K562 (cell line): ENCODE measurements around the gene SERPIND1. TPM values are rescaled to one million over a fixed set of nuclear protein-coding genes. Genes with fewer than 3 reads are reported as not detected.

Source experiments
- ARID1B ChIP-seq: fragments of 450-650 bp; IDR thresholded peaks from 2 replicates; pipeline ENCODE4 v1.6.1; 2016; ENCODE audit warnings: antibody characterized with exemption, mild to moderate bottlenecking, inconsistent platforms
- DIDO1 ChIP-seq: fragments of 450-650 bp; IDR thresholded peaks from 2 replicates; pipeline ENCODE4 v1.6.1; 2016; ENCODE audit warnings: low read depth, missing biosample characterization, missing genetic modification characterization
- EP400 ChIP-seq: fragments of 450-650 bp; IDR thresholded peaks from 2 replicates; pipeline ENCODE4 v1.6.1; 2017; ENCODE audit warnings: antibody characterized with exemption, mild to moderate bottlenecking, moderate library complexity
- HIVEP1 ChIP-seq: fragments of 250-450 bp; sonication (Bioruptor Pico); IDR thresholded peaks from 2 replicates; pipeline ENCODE4 v1.4.0; 2020; ENCODE audit warnings: mild to moderate bottlenecking
- JUN ChIP-seq, 2 experiments: sonication (generic) in 1 of 2; formaldehyde crosslinking in 1 of 2; IDR thresholded peaks; 2 replicates each; pipeline versions ENCODE4 v1.6.1 to v1.8.0; 2012 to 2022; ENCODE audit warnings: borderline replicate concordance in 2 of 2, mild to moderate bottlenecking in 2 of 2, improper control_type of control experiment in 1 of 2, low read depth in 1 of 2, low read length in 1 of 2, missing genetic modification reagents in 1 of 2
- MCM3 ChIP-seq: fragments of 450-650 bp; IDR thresholded peaks from 2 replicates; pipeline ENCODE4 v1.6.1; 2016
- MTF1 ChIP-seq: fragments of 250-450 bp; sonication (Bioruptor Pico); IDR thresholded peaks from 2 replicates; pipeline ENCODE4 v1.9.0; 2021; ENCODE audit warnings: moderate library complexity, mild to moderate bottlenecking, inconsistent platforms, borderline replicate concordance
- NCOA1 ChIP-seq: fragments of 450-650 bp; IDR thresholded peaks from 2 replicates; pipeline ENCODE4 v1.6.1; 2016; ENCODE audit warnings: low read depth
- NRF1 ChIP-seq, 2 experiments: fragments of 450-650 bp; IDR thresholded peaks in 1 of 2; conservative IDR thresholded peaks in 1 of 2; 2 replicates each; pipeline ENCODE4 v1.6.1; 2014; ENCODE audit warnings: mild to moderate bottlenecking in 2 of 2
- POLR2G ChIP-seq: fragments of 200-400 bp; formaldehyde crosslinking; IDR thresholded peaks from 2 replicates; pipeline ENCODE4 v1.6.1; 2017; ENCODE audit warnings: low read depth, mild to moderate bottlenecking, antibody characterized with exemption, low read length, moderate library complexity
- SP2 ChIP-seq: IDR thresholded peaks from 2 replicates; pipeline ENCODE4 v1.6.1; 2011; ENCODE audit warnings: mild to moderate bottlenecking, low read depth, low read length, moderate library complexity; ENCODE audit not compliant: poor library complexity, severe bottlenecking; ENCODE audit errors: extremely low read depth
- ZBTB2 ChIP-seq: fragments of 450-650 bp; IDR thresholded peaks from 2 replicates; pipeline ENCODE4 v1.6.1; 2016; ENCODE audit warnings: antibody characterized with exemption
- ZC3H4 ChIP-seq: sonication (generic); formaldehyde crosslinking; IDR thresholded peaks from 2 replicates; pipeline ENCODE4 v1.9.0; 2021; ENCODE audit warnings: missing genetic modification reagents, borderline replicate concordance
- ZNF184 ChIP-seq: sonication (generic); formaldehyde crosslinking; IDR thresholded peaks from 2 replicates; pipeline ENCODE4 v1.5.0; 2020; ENCODE audit warnings: missing genetic modification reagents
- ZNF224 ChIP-seq: sonication (generic); formaldehyde crosslinking; IDR thresholded peaks from 2 replicates; pipeline ENCODE4 v1.8.0; 2022; ENCODE audit warnings: mild to moderate bottlenecking, missing genetic modification reagents
- ZNF263 ChIP-seq: sonication (generic); formaldehyde crosslinking; IDR thresholded peaks from 2 replicates; pipeline ENCODE4 v1.8.0; 2022; ENCODE audit warnings: mild to moderate bottlenecking, missing genetic modification reagents, borderline replicate concordance
- ZNF277 ChIP-seq: fragments of 250-450 bp; sonication (Bioruptor Pico); IDR thresholded peaks from 2 replicates; pipeline ENCODE4 v1.8.0; 2022; ENCODE audit warnings: inconsistent platforms, mild to moderate bottlenecking, moderate library complexity, borderline replicate concordance
- ZNF644 ChIP-seq: fragments of 200-800 bp; sonication (Bioruptor generic); IDR thresholded peaks from 2 replicates; pipeline ENCODE4 v1.6.1; 2016; ENCODE audit warnings: low read depth, missing genetic modification characterization, missing compliant biosample characterization
- polyA plus RNA-seq, 8 experiments: library from polyadenylated mRNA; depleted of rRNA in 4 of 8; stranded (reverse) in 5 of 8; unstranded in 3 of 8; fragments of >200 nt; fragmentation: Nextera tagmentation in 2 of 8; fragmentation: Illumina TruSeq in 1 of 8; extraction: Ambion mirVana in 2 of 8; extraction: Trizol in 1 of 8; gene quantifications; 2 replicates each; pipeline versions ENCODE4 v1.2.1 to v1.2.3, GENCODE V29; 2011 to 2014; ENCODE audit warnings: inconsistent platforms in 1 of 8, missing spikeins in 1 of 8
- total RNA-seq, 7 experiments: library from RNA; depleted of rRNA in 6 of 7; stranded (reverse); fragments of >200 nt in 6 of 7; fragmentation: Illumina TruSeq in 2 of 7; extraction: Trizol in 2 of 7; gene quantifications; 2 replicates each; pipeline versions ENCODE4 v1.2.1 to v1.2.3, GENCODE V29; 2011 to 2021; ENCODE audit warnings: low replicate concordance in 1 of 7
- TF ChIP-seq, protein P1 (sequence below): fragments of 200-800 bp; sonication (Bioruptor generic); IDR thresholded peaks from 2 replicates; pipeline ENCODE4 v1.6.1; 2017; ENCODE audit warnings: missing genetic modification characterization, missing compliant biosample characterization
- TF ChIP-seq, protein P2 (sequence below): fragments of 450-650 bp; IDR thresholded peaks from 2 replicates; pipeline ENCODE4 v1.6.1; 2018; ENCODE audit warnings: mild to moderate bottlenecking, low read depth; ENCODE audit not compliant: partially characterized antibody
- TF ChIP-seq, protein P3 (sequence below): sonication (generic); formaldehyde crosslinking; IDR thresholded peaks from 2 replicates; pipeline ENCODE4 v1.9.0; 2022; ENCODE audit warnings: mild to moderate bottlenecking, missing genetic modification reagents

Gene SERPIND1
- total and polyA plus RNA-seq, 9 of the 15 experiments (the other 6 are each of a cell fraction or from before 2014, with no cell fraction given) = 0.04 to 0.11 (median 0.09) TPM; not detected in 6

- TF ChIP-seq, protein P1, sequence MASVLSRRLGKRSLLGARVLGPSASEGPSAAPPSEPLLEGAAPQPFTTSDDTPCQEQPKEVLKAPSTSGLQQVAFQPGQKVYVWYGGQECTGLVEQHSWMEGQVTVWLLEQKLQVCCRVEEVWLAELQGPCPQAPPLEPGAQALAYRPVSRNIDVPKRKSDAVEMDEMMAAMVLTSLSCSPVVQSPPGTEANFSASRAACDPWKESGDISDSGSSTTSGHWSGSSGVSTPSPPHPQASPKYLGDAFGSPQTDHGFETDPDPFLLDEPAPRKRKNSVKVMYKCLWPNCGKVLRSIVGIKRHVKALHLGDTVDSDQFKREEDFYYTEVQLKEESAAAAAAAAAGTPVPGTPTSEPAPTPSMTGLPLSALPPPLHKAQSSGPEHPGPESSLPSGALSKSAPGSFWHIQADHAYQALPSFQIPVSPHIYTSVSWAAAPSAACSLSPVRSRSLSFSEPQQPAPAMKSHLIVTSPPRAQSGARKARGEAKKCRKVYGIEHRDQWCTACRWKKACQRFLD (CRISPR knock-in tag) = no peak
- TF ChIP-seq JUN (IDR thresholded peaks at IDR 0.05; ENCODE audit: borderline replicate concordance, low read depth, low read length) (no peak), JUN (CRISPR knock-in tag; IDR thresholded peaks at IDR 0.05; ENCODE audit: borderline replicate concordance) (0 out of 2 replicates have a peak, but pooled peaks have one; percentile 20), NRF1 (conservative IDR thresholded peaks at IDR 0.05 in 1 of 2, IDR thresholded peaks at IDR 0.05 in 1 of 2) (no peak), MCM3 (no peak), ZNF263 (CRISPR knock-in tag) (no peak), NCOA1 (no peak), ZNF644 (tag) (no peak), DIDO1 (tag) (no peak), ZNF224 (CRISPR knock-in tag) (no peak), MTF1 (CRISPR knock-in tag) (no peak), ARID1B (no peak), HIVEP1 (CRISPR knock-in tag) (peak; percentile 33; the same call in 1 of the 2 replicates), ZC3H4 (CRISPR knock-in tag) (peak; percentile 55; the same call in 1 of the 2 replicates), EP400 (no peak), ZNF184 (CRISPR knock-in tag) (no peak), POLR2G (peak; percentile 31; the same call in 1 of the 2 replicates), SP2 (no peak), ZNF277 (CRISPR knock-in tag) (0 out of 2 replicates have a peak, but pooled peaks have one; percentile 14), ZBTB2 (no peak)
- TF ChIP-seq, protein P2, sequence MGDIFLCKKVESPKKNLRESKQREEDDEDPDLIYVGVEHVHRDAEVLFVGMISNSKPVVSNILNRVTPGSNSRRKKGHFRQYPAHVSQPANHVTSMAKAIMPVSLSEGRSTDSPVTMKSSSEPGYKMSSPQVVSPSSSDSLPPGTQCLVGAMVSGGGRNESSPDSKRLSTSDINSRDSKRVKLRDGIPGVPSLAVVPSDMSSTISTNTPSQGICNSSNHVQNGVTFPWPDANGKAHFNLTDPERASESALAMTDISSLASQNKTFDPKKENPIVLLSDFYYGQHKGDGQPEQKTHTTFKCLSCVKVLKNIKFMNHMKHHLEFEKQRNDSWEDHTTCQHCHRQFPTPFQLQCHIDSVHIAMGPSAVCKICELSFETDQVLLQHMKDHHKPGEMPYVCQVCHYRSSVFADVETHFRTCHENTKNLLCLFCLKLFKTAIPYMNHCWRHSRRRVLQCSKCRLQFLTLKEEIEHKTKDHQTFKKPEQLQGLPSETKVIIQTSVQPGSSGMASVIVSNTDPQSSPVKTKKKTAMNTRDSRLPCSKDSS = no peak
- TF ChIP-seq, protein P3, sequence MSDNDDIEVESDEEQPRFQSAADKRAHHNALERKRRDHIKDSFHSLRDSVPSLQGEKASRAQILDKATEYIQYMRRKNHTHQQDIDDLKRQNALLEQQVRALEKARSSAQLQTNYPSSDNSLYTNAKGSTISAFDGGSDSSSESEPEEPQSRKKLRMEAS (CRISPR knock-in tag) = peak; percentile 44; the same call in 1 of the 2 replicates
These were observed 47.8 kb upstream of the SERPIND1 start (continued) for GRCh38 chr22:20725987-20726558.
